Right cardiac atrium (tissue), 5 donors: ENCODE data around the gene SCNN1B. TPM values are rescaled to one million over a fixed set of nuclear protein-coding genes. Genes with fewer than 3 reads are reported as not detected.
A peak's percentile ranks its signal among the peaks of the same experiment; 100 is the strongest.

Source experiments
- ATAC-seq, 2 donors: fragments of 200-7000 bp; cut with Tn5 transposase; one replicate each; pipeline versions ENCODE4 v1.8.0 to v1.9.1; 2020; ENCODE audit warnings: moderate library complexity in 2 of 2, mild to moderate bottlenecking in 1 of 2
- DNase-seq, 3 donors: peaks; one replicate each; pipeline ENCODE4 v3.0.0-alpha.2; 2020
- H3K27ac ChIP-seq: one replicate; pipeline ENCODE4 v1.5.1; 2013; ENCODE audit warnings: mild to moderate bottlenecking, low read length, control low read depth, moderate library complexity
- H3K27me3 ChIP-seq: one replicate; pipeline ENCODE4 v1.6.1; 2013; ENCODE audit not compliant: control insufficient read depth, insufficient read depth
- H3K4me1 ChIP-seq: one replicate; pipeline ENCODE4 v1.6.1; 2013; ENCODE audit warnings: low read length; ENCODE audit not compliant: control insufficient read depth, insufficient read depth
- H3K4me3 ChIP-seq: one replicate; pipeline ENCODE4 v1.5.1; 2013; ENCODE audit warnings: low read length, control low read depth
- H3K9me3 ChIP-seq: one replicate; pipeline ENCODE4 v1.6.1; 2013; ENCODE audit warnings: low read length; ENCODE audit not compliant: control insufficient read depth
- WGBS: extraction: QIAGEN DNeasy Blood & Tissue Kit; methylation state at CpG from one replicate; pipeline ENCODE4 v1.1.7; 2013; 5-methylcytosine and 5-hydroxymethylcytosine counted together
- intact Hi-C, 4 donors: fragments of 100-400 bp; cut with DNase I; formaldehyde crosslinking; loops; one replicate each; pipeline versions ENCODE4 v1.11.0 to v1.14.0; 2022 to 2023
- polyA plus RNA-seq: library from polyadenylated mRNA; stranded (reverse); fragments of 200-250 nt; gene quantifications from one replicate; pipeline ENCODE4 v1.2.3, GENCODE V29; 2013
- total RNA-seq, 4 donors: library from RNA; stranded (reverse); fragmentation: NEBNext Ultra II Directional; extraction: Animal tissue kit (Norgen Biotek cat#: 25700); gene quantifications; one replicate each; pipeline ENCODE4 v1.2.1, GENCODE V29; 2021
- donor health status: healthy with polysubstance abuse.
- donor health status: DM: no; HTN: yes; CAD: no.
- donor health status: DM: no; HTN: no; CAD: no.
- donor health status: DM: no; HTN: yes; CAD: no; lungs with severe emphysema.
- donor health status: DM: yes; HTN: yes; CAD: no.

Gene SCNN1B
- total and polyA plus RNA-seq, 5 donors, result 0.09 to 0.17 (median 0.13) TPM; not detected in 1

DNA sequence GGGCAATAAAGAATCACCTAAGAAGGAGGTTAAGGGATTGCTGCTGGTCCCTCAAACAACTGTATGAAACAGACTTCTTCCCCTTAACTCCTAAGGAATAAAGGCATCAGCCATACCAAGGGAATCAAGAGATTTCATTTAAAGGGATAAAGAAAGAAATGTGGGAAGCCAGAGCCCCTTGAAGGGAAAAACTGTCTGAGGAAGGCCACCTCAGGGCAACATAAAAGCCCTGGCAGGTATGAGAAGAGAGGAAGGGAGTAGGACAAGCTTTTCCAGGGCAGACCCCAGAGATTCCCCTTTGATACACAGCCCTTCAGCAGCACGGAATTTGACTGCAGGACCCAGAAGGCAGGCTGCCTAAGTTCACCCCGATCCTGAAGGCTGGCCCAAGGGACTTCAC lies 107.4 kb downstream of the SCNN1B start:
- Histone ChIP-seq H3K9me3 (no peaks in the 10 kb centered on the region), H3K27ac (no peak overlapping the region), H3K27me3 (no peaks in the 10 kb centered on the region), H3K4me3 (no peak overlapping the region), H3K4me1 (no peaks in the 10 kb centered on the region)
- intact Hi-C loops, result no loop called here
- DNase-seq (no peak), ATAC-seq (no peak)
- 83% methylated on average over 2 of the region's 2 CpGs for WGBS

DNA sequence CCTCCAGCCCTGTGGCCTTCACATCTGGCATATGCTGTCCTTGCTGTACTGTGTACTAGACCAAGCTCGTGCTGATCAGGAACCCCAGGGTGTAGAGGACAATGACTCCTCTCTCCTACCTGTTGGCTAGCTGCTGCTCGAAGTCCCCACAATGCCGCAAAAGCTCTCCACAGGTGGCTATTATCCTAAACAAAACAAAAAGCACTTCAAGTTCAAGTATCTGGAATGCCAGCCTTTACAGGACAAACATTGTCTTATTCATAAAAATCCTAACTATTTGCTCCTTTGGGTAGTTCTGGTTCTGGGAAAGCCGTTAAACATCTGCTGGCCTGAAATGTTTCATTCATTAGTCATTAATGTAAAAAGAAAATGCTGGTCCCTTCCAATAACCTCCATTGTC lies 108.1 kb downstream of the SCNN1B start:
- intact Hi-C loops, result no loop called here
- Histone ChIP-seq H3K4me3 (no peak overlapping the region), H3K27ac (no peak overlapping the region), H3K4me1 (no peaks in the 10 kb centered on the region), H3K9me3 (no peaks in the 10 kb centered on the region), H3K27me3 (no peaks in the 10 kb centered on the region)
- DNase-seq (no peak), ATAC-seq (no peak)
- 84% methylated on average over 4 of the region's 4 CpGs for WGBS

DNA sequence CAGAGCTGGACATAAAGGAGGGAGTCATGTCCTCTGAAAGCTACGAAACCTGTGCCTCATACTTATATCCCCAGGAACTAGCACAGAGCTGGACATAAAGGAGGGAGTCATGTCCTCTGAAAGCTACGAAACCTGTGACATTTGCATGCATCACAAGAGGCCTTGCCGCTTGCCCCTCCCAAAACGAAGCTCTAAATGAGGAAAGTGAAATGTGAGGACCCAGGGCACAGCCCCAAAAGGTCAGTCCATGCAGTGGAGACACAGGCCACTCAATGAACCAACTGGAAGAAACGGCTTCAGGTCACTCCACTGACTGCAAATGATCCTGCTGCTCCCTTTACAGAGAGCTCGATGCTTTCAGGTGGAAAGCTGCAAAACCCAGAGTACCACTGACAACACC lies 112.6 kb downstream of the SCNN1B start:
- Histone ChIP-seq H3K9me3 (no peaks in the 10 kb centered on the region), H3K4me3 (no peak overlapping the region), H3K4me1 (no peaks in the 10 kb centered on the region), H3K27ac (no peak overlapping the region), H3K27me3 (no peaks in the 10 kb centered on the region)
- DNase-seq, result no peak
- no peak for ATAC-seq
- intact Hi-C loops, result no loop called here
- WGBS, result 92% methylated on average over 6 of the region's 6 CpGs

DNA sequence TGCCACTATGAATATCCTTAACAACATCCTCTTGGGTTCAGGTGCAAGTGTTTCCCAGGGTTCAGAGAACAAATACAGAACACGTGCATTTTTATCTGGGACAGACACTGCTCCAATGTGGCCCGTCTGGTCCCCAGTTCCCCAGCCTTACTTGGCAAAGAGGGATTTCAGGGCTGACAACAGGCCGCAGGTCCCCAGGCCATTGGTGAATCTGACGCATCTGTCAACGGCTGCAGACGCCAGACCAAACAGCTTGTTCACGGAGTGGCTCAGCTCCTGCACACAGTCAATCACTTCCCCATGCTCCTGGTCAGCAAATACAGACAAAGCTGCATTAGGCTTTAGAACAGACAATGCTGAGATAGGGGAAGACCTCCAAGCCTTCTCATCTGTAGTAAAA lies 114.7 kb downstream of the SCNN1B start:
- no peaks in the 10 kb centered on the region for H3K4me1 ChIP-seq
- no peaks in the 10 kb centered on the region for H3K27me3 ChIP-seq
- WGBS, result 64% methylated on average over 7 of the region's 7 CpGs
- no peak overlapping the region for H3K27ac ChIP-seq
- intact Hi-C loops, result no loop called here
- no peak for DNase-seq
- no peak overlapping the region for H3K4me3 ChIP-seq
- H3K9me3 ChIP-seq, result no peaks in the 10 kb centered on the region
- no peak for ATAC-seq

DNA sequence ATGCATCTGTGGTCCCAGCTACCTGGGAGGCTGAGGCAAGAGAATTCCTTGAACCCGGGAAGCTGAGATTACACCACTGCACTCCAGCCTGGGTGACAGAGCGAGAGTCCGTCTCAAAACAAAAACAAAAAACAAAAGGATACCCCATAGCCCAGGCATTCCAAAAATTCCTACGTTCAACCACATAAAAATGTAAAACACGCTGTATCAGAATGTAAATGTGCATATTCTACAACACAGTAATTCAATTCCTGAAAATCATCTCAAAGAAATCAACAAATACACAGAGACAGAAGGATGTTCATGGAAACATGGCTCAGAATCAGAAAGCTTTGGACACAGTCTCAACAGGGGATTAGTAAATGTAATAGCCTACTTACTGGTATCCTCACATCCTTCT lies 117.9 kb downstream of the SCNN1B start:
- WGBS, result 91% methylated on average over 5 of the region's 5 CpGs
- Histone ChIP-seq H3K9me3 (no peaks in the 10 kb centered on the region), H3K27me3 (no peaks in the 10 kb centered on the region), H3K27ac (no peak overlapping the region), H3K4me3 (no peak overlapping the region), H3K4me1 (no peaks in the 10 kb centered on the region)
- ATAC-seq (no peak), DNase-seq (no peak)
- intact Hi-C loops, result no loop called here

DNA sequence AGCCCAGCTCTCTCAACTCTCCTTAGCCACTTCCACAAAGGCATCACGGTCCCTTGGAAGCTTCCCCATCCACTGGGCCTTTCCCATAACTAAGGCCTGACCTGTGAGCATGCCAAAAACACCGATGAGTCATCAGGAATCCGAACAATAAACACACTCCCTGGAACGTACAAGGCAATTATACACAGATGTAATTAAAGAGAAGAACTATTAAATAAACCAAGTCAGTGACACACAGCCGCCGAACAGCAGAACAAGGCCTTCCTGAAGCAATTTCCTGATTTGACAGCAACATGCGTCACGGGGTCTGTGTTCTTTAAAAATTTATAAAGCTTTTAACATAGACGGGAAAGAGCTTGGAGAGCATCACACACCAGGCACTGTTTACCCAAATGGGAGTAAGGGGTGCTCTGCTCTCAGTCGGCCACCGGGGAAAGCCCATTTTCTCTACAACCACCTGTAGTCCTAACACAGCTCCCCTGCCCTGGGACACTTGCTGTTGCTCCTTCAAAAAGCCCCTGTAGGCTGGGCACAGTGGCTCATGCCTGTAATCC lies 121.5 kb downstream of the SCNN1B start:
- 34% methylated on average over 11 of the region's 11 CpGs for whole genome bisulfite sequencing
- peak; percentile 95 to 99 for ATAC-seq
- Histone ChIP-seq H3K27me3 (no peaks in the 10 kb centered on the region), H3K9me3 (no peaks in the 10 kb centered on the region), H3K4me3 (no peak overlapping the region), H3K27ac (peak overlapping the region; percentile 93), H3K4me1 (no peaks in the 10 kb centered on the region)
- peak; percentile 69 to 82 (median 79) for DNase-seq
- intact Hi-C loops, result no loop called here

DNA sequence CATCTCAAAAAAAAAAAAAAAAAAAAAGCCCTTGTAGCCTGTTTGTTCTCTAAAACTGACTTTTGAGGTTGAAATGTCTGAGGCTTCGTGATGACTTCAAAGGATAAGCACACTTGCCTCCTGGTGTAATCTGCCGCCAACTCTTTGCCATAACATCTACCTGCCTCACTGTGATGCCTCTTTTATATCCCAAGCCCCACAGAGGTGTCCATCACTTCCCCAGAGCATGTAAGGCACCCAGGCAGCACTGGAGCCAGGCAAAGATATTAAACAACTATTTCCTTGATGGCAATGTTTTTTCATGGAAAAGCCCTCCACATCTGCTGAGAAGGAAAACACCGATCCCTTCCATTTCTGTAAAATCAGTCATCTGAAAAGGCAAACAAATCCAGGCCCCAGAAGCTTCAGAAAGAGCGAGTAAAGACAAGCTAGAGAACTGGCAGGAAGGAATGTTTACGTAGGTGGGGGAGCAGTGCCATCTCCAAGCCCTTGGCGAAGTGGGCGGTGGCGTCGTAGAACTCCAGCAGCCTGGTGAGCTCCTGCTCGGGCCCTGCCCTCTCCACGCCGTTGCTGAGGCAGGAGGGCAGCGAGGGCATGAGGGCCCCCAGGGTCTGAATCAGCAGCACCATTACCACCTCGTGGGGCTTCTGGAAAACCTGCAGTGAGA lies 122.3 kb downstream of the SCNN1B start:
- DNase-seq (no peak), ATAC-seq (no peak)
- Histone ChIP-seq H3K4me1 (no peaks in the 10 kb centered on the region), H3K4me3 (no peak overlapping the region), H3K9me3 (no peaks in the 10 kb centered on the region), H3K27ac (peak overlapping the region; percentile 37), H3K27me3 (no peaks in the 10 kb centered on the region)
- 92% methylated on average over 14 of the region's 14 CpGs for WGBS
- intact Hi-C loops, result no loop called here

DNA sequence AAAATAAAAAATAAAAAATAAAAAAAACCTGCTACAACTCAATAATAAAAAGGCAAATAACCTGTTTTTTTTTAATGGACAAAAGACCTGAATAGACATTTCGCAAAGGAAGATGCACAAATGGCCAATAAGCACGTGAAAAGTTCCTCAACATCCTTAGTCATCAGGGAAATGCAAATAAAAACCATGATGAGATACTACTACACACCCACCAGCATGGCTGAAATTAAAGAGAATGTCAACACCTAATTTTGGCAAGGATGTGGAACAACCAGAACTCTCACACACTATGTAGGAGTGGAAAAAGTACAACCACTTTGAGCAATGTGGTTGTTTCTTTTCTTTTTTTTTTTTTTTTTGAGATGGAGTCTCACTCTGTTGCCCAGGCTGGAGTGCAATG lies 126.2 kb downstream of the SCNN1B start:
- H3K27me3 ChIP-seq, result no peaks in the 10 kb centered on the region
- H3K4me1 ChIP-seq, result no peaks in the 10 kb centered on the region
- ATAC-seq (no peak), DNase-seq (no peak)
- H3K27ac ChIP-seq, result no peak overlapping the region
- H3K9me3 ChIP-seq, result no peaks in the 10 kb centered on the region
- intact Hi-C loops, result no loop called here
- 73% methylated on average over 2 of the region's 2 CpGs for WGBS
- no peak overlapping the region for H3K4me3 ChIP-seq

Other genes with a start within 250 kb of the SCNN1B start
- gene USP31, start 152.8 kb upstream of the SCNN1B start, total RNA-seq, result 10 to 100 TPM; 34.3 to 44.0 (median 37.3) TPM
- 12.8 TPM for gene USP31, start 152.8 kb upstream of the SCNN1B start, polyA plus RNA-seq
- not detected for gene SCNN1G, start 119.6 kb upstream of the SCNN1B start, total RNA-seq
- gene SCNN1G, start 119.6 kb upstream of the SCNN1B start, polyA plus RNA-seq, result 0.05 TPM
- gene COG7, start 150.9 kb downstream of the SCNN1B start, total RNA-seq, result 10 to 100 TPM; 11.7 to 13.8 (median 13.0) TPM
- gene COG7, start 150.9 kb downstream of the SCNN1B start, polyA plus RNA-seq, result 13.0 TPM
- 10 to 100 TPM; 49.0 to 67.2 (median 56.4) TPM for gene GGA2, start 208.2 kb downstream of the SCNN1B start, total RNA-seq
- 20.4 TPM for gene GGA2, start 208.2 kb downstream of the SCNN1B start, polyA plus RNA-seq